Gastrocnemius medialis (tissue), 4 donors: ENCODE measurements around the gene NAV2. TPM values are rescaled to one million over a fixed set of nuclear protein-coding genes. Genes with fewer than 3 reads are reported as not detected.
"Not testable (repeated sequence)": the region's sequence is repeated elsewhere in the genome, so short reads cannot be mapped to it uniquely, and the experiment has no call there.

Source experiments
- ATAC-seq, 2 donors: fragments of 150-250 bp; one replicate each; pipeline ENCODE4 v1.9.1; 2016
- DNase-seq, 2 donors: peaks; one replicate each; pipeline ENCODE4 v3.0.0-alpha.2; 2019
- H3K27ac ChIP-seq, 4 donors: fragments of 200-600 bp; sonication (generic); 1 replicate in 1 of 4; 2 replicates in 3 of 4; pipeline ENCODE4 v1.5.1; 2016 to 2018; ENCODE audit warnings: mild to moderate bottlenecking in 2 of 4, moderate library complexity in 1 of 4
- H3K27me3 ChIP-seq, 3 donors: fragments of 200-600 bp; sonication (generic) in 2 of 3; 1 replicate in 1 of 3; 2 replicates in 2 of 3; pipeline versions ENCODE4 v1.5.1 to v1.6.0; 2016 to 2019; ENCODE audit warnings: mild to moderate bottlenecking in 1 of 3, moderate library complexity in 1 of 3
- H3K36me3 ChIP-seq, 2 donors: fragments of 200-600 bp; sonication (generic) in 1 of 2; one replicate each; pipeline ENCODE4 v1.5.1; 2017 to 2018
- H3K4me1 ChIP-seq, 2 donors: fragments of 200-600 bp; sonication (generic) in 1 of 2; one replicate each; pipeline ENCODE4 v1.5.1; 2016 to 2017; ENCODE audit warnings: mild to moderate bottlenecking in 2 of 2
- H3K4me3 ChIP-seq, 4 donors: fragments of 200-600 bp; sonication (generic) in 3 of 4; 1 replicate in 1 of 4; 2 replicates in 3 of 4; pipeline ENCODE4 v1.5.1; 2016 to 2019; ENCODE audit warnings: mild to moderate bottlenecking in 2 of 4
- H3K9me3 ChIP-seq, 3 donors: fragments of 200-600 bp; sonication (generic) in 2 of 3; 1 replicate in 1 of 3; 2 replicates in 2 of 3; pipeline ENCODE4 v1.5.1; 2016 to 2019
- CTCF ChIP-seq, 5 experiments: fragments of 450-650 bp in 3 of 5; fragments of 200-600 bp in 2 of 5; sonication (generic) in 2 of 5; IDR thresholded peaks in 4 of 5; conservative IDR thresholded peaks in 1 of 5; 1 replicate in 4 of 5; 2 replicates in 1 of 5; pipeline ENCODE4 v1.5.1; 2016 to 2019; ENCODE audit warnings: antibody characterized with exemption in 5 of 5, mild to moderate bottlenecking in 3 of 5, moderate library complexity in 3 of 5
- POLR2A ChIP-seq, 2 donors: fragments of 450-650 bp; IDR thresholded peaks; one replicate each; pipeline ENCODE4 v1.6.1; 2017; ENCODE audit warnings: antibody characterized with exemption in 2 of 2, mild to moderate bottlenecking in 2 of 2, moderate library complexity in 2 of 2
- in situ Hi-C, 4 donors: fragments of 200-750 bp; cut with MboI; loops; one replicate each; pipeline versions ENCODE4 v1.15.0 to v1.8.0; 2017; ENCODE audit warnings: low sequenced_read_pairs in 4 of 4
- intact Hi-C: fragments of 100-400 bp; cut with DNase I; formaldehyde crosslinking; loops from one replicate; pipeline ENCODE4 v1.15.1; 2023; ENCODE audit warnings: low total_unique reads
- total RNA-seq, 4 donors: library from RNA; depleted of rRNA; stranded (reverse); fragments of >200 nt; gene quantifications; one replicate each; pipeline versions ENCODE4 v1.1.0 to v1.2.3, GENCODE V29; 2016

Gene NAV2
- total RNA-seq, 4 donors from 2014 or later = 3.2 to 7.7 (median 5.5) TPM

DNA sequence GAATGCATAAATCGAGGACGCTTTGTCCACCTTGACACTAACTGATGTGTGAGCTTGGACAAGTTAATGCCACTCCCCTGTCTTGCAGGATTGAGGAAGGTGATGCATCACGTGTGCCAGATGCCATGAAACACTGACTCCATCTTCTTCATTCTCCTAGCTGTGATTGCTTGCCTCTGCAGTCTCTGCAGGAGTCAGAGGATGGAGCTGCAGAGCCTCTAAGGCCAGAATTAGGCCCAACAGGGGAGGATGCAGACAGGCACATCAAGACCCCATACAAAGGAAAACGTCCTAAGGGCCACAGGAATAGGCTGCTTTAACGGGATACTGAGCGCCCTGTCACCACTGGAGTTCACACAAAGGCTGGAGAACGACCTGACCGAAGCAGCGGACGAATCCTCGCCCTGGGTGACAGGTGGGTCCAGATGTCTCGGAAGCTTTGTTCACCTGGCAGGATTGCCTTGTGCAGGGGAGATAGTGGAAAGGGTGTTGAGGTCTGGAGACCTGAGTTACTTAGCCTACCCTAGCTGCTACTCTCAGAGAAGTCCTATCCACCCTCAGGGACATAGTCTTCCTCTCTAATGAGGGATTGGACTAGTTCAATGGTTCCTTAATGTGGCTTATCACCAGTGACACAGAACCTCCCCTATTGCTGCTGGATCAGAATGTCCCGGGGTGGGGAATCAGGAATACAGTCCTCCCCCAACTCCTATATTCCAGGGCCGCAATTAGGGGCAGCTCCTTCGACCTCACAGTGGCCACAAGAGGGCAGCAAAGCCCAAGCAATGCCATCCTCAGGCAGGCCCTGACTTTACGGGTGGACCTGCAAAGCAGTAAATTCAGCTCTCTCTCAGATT is 415.3 kb downstream of the NAV2 start:
- peak; percentile 17 to 45 for DNase-seq
- H3K27me3 ChIP-seq = no peaks in the 10 kb centered on the region

DNA sequence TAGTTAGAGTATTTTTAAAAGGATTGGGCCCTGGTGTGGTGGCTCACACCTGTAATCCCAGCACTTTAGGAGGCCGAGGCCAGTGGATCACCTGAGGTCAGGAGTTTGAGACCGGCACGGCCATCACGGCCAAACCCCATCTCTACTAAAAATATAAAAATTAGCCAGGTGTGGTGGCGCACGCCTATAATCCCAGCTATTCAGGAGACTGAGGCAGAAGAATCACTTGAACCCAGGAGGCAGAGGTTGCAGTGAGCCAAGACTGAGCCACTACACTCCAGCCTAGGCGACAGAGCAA is 415.8 kb downstream of the NAV2 start:
- not testable (repeated sequence) for H3K27ac ChIP-seq, H3K36me3 ChIP-seq, ATAC-seq, H3K27me3 ChIP-seq, H3K4me3 ChIP-seq, H3K4me1 ChIP-seq, DNase-seq, H3K9me3 ChIP-seq
- intact Hi-C loops (loop anchor here (1.0 kb wide), 2 partner anchors 227 to 482 kb away; no protein-coding TSS in a partner anchor), in situ Hi-C loops (loop anchor here (5.0 to 25.0 kb wide), 4 partner anchors 184 to 484 kb away; no protein-coding TSS in a partner anchor)

More for the DNA sequence above, 415.3 kb downstream of the NAV2 start:
- Histone ChIP-seq H3K4me1 (no peaks in the 10 kb centered on the region), H3K4me3 (no peak overlapping the region), H3K9me3 (no peaks in the 10 kb centered on the region), H3K27ac (no peak overlapping the region), H3K36me3 (no peaks in the 10 kb centered on the region)
- intact Hi-C loops = loop anchor here (1.0 kb wide), 2 partner anchors 227 to 482 kb away; no protein-coding TSS in a partner anchor
- in situ Hi-C loops = loop anchor here (5.0 to 25.0 kb wide), 4 partner anchors 183 to 484 kb away; no protein-coding TSS in a partner anchor
- peak; percentile 75 to 87 for ATAC-seq
- no peak for TF ChIP-seq POLR2A (IDR thresholded peaks at IDR 0.05)
- TF ChIP-seq CTCF (IDR thresholded peaks at IDR 0.05 in 4 of 5, conservative IDR thresholded peaks at IDR 0.05 in 1 of 5) = peak; percentile 57 to 83 (median 83)

GRCh38 chr11:20129665-20130064 is 417.0 kb downstream of the NAV2 start:
- Histone ChIP-seq H3K9me3 (no peaks in the 10 kb centered on the region), H3K27ac (no peak overlapping the region), H3K36me3 (no peaks in the 10 kb centered on the region), H3K4me3 (no peak overlapping the region), H3K4me1 (no peaks in the 10 kb centered on the region), H3K27me3 (no peaks in the 10 kb centered on the region)
- DNase-seq = no peak
- TF ChIP-seq CTCF (IDR thresholded peaks at IDR 0.05 in 4 of 5, conservative IDR thresholded peaks at IDR 0.05 in 1 of 5) (no peak), POLR2A (IDR thresholded peaks at IDR 0.05) (no peak)
- ATAC-seq = no peak
- intact Hi-C loops = no loop called here
- in situ Hi-C loops = loop anchor here (5.0 to 25.0 kb wide), 4 partner anchors 185 to 483 kb away; no protein-coding TSS in a partner anchor

GRCh38 chr11:20131788-20132666 is 419.4 kb downstream of the NAV2 start:
- intact Hi-C loops = no loop called here
- peak in 1 of 2 donors; percentile 30 for DNase-seq
- in situ Hi-C loops = loop anchor here in 3 of 4 donors (25.0 kb wide), 1 partner anchor 480 kb away; no protein-coding TSS in a partner anchor
- Histone ChIP-seq H3K36me3 (no peaks in the 10 kb centered on the region), H3K9me3 (no peaks in the 10 kb centered on the region), H3K4me3 (peak overlapping the region; percentile 28 to 45 (median 35)), H3K27ac (no peak overlapping the region), H3K27me3 (no peaks in the 10 kb centered on the region), H3K4me1 (no peaks in the 10 kb centered on the region)
- no peak for ATAC-seq
- TF ChIP-seq CTCF (IDR thresholded peaks at IDR 0.05 in 4 of 5, conservative IDR thresholded peaks at IDR 0.05 in 1 of 5) = peak; percentile 34 to 66 (median 47)
- TF ChIP-seq POLR2A (IDR thresholded peaks at IDR 0.05) = no peak
